Measurements from ENCODE around the gene PAK3.

Gene PAK3

GRCh38 chrX:111268506-111268905, 172.5 kb downstream of the PAK3 start:
- TF ChIP-seq ZFP3 (CRISPR knock-in tag; IDR thresholded peaks at IDR 0.05): no peak
- no peak for TF ChIP-seq CREB5 (CRISPR knock-in tag; IDR thresholded peaks at IDR 0.05; ENCODE audit: low read depth)
- TF ChIP-seq ARNTL (CRISPR knock-in tag; IDR thresholded peaks at IDR 0.05; ENCODE audit: borderline replicate concordance, low read depth): no peak
- no peak for TF ChIP-seq ZNF70 (CRISPR knock-in tag; IDR thresholded peaks at IDR 0.05)
- no peak for ATAC-seq

- TF ChIP-seq ZNF70 (CRISPR knock-in tag; IDR thresholded peaks at IDR 0.05): no peak
- TF ChIP-seq BACH2 (CRISPR knock-in tag; IDR thresholded peaks at IDR 0.05; ENCODE audit: borderline replicate concordance): no peak
- no peak for TF ChIP-seq ISL1 (CRISPR knock-in tag; IDR thresholded peaks at IDR 0.05)
- TF ChIP-seq TCF4 (CRISPR knock-in tag; IDR thresholded peaks at IDR 0.05; ENCODE audit: borderline replicate concordance): no peak
- TF ChIP-seq PATZ1 (CRISPR knock-in tag; IDR thresholded peaks at IDR 0.05; ENCODE audit: borderline replicate concordance): no peak
- TF ChIP-seq ZNF8 (CRISPR knock-in tag; IDR thresholded peaks at IDR 0.05): no peak
- no peak for ATAC-seq
Measured at GRCh38 chrX:111270339-111270738, 174.3 kb downstream of the PAK3 start, which contains the start of gene CAPN6. Gene CAPN6, minus strand, starts transcription at chrX:111270483. Its CDS starts 6,547 bp downstream, at chrX:111263936.

All from SK-N-SH treated with all-trans-retinoic acid at 6 μM for 48 hours (cell line).